GM23338 (cell line): ENCODE measurements around the gene PREP.
A peak's percentile ranks its signal among the peaks of the same experiment; 100 is the strongest.

Experiments used
- CREB1 ChIP-seq: fragments of 250-450 bp; sonication (Bioruptor Pico); IDR thresholded peaks from 2 replicates; pipeline ENCODE4 v1.5.0; 2020; ENCODE audit warnings: low read depth, mild to moderate bottlenecking, moderate library complexity
- EZH2 ChIP-seq: fragments of 200-600 bp; sonication (generic); IDR thresholded peaks from one replicate; pipeline ENCODE4 v1.8.0; 2017; ENCODE audit warnings: antibody characterized with exemption, mild to moderate bottlenecking, low read depth; ENCODE audit not compliant: unreplicated experiment
- EZH2phosphoT487 ChIP-seq: fragments of 200-600 bp; sonication (generic); IDR thresholded peaks from one replicate; pipeline ENCODE4 v1.8.1; 2018; ENCODE audit warnings: antibody characterized with exemption; ENCODE audit not compliant: unreplicated experiment
- JUNB ChIP-seq: IDR thresholded peaks from one replicate; pipeline ENCODE4 v1.6.1; 2016; ENCODE audit warnings: antibody characterized with exemption; ENCODE audit not compliant: unreplicated experiment
- NANOG ChIP-seq: IDR thresholded peaks from 2 replicates; pipeline ENCODE4 v1.6.1; 2016; ENCODE audit warnings: antibody characterized with exemption, borderline replicate concordance
- POLR2AphosphoS5 ChIP-seq: IDR thresholded peaks from 2 replicates; pipeline ENCODE4 v1.6.1; 2016; ENCODE audit warnings: antibody characterized with exemption, low read depth
- STAT1 ChIP-seq: IDR thresholded peaks from one replicate; pipeline ENCODE4 v1.6.1; 2016; ENCODE audit warnings: antibody characterized with exemption; ENCODE audit not compliant: unreplicated experiment
- ZNF114 ChIP-seq: fragments of 250-450 bp; sonication (Bioruptor Pico); IDR thresholded peaks from 2 replicates; pipeline ENCODE4 v1.5.0; 2020; ENCODE audit warnings: mild to moderate bottlenecking, moderate library complexity
- ZNF331 ChIP-seq: fragments of 250-450 bp; sonication (Bioruptor Pico); IDR thresholded peaks from 2 replicates; pipeline ENCODE4 v1.5.0; 2020; ENCODE audit warnings: low read depth, mild to moderate bottlenecking, moderate library complexity
- TF ChIP-seq, protein P1 (sequence below), 2 experiments: fragments of 200-600 bp in 1 of 2; sonication (generic) in 1 of 2; conservative IDR thresholded peaks; 2 replicates each; pipeline versions ENCODE4 v1.5.1 to v1.6.1; 2016 to 2017; ENCODE audit warnings: antibody characterized with exemption in 2 of 2, low read depth in 2 of 2, mild to moderate bottlenecking in 2 of 2, moderate library complexity in 1 of 2
- TF ChIP-seq, protein P2 (sequence below): IDR thresholded peaks from one replicate; pipeline ENCODE4 v1.6.1; 2018; ENCODE audit warnings: antibody characterized with exemption; ENCODE audit not compliant: unreplicated experiment
- TF ChIP-seq, protein P3 (sequence below): IDR thresholded peaks from 2 replicates; pipeline ENCODE4 v1.6.1; 2016; ENCODE audit warnings: antibody characterized with exemption

DNA sequence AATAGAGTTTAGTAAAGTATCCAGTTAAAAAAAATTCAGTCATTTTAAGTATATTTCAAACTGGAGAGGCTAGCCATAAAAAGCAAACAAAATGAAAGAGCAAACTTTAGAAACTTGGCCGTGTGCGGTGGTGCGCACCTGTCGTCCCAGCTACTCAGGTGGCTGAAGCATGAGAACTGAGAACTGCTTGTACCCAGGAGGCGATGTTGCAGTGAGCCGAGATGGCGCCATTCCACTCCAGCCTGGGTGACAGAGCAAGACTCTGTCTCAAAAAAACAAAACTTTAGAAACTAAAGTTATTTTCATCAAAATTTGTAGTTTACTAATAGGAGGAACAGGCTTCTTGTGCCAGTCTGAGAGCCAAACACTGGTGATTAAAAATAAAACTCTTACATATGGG lies 122.8 kb downstream of the PREP start:
- TF ChIP-seq ZNF114 (CRISPR knock-in tag) (no peak), EZH2phosphoT487 (no peak), EZH2 (no peak), POLR2AphosphoS5 (no peak), CREB1 (no peak), JUNB (no peak), ZNF331 (CRISPR knock-in tag) (no peak), NANOG (no peak), STAT1 (no peak)
- TF ChIP-seq, protein P1, sequence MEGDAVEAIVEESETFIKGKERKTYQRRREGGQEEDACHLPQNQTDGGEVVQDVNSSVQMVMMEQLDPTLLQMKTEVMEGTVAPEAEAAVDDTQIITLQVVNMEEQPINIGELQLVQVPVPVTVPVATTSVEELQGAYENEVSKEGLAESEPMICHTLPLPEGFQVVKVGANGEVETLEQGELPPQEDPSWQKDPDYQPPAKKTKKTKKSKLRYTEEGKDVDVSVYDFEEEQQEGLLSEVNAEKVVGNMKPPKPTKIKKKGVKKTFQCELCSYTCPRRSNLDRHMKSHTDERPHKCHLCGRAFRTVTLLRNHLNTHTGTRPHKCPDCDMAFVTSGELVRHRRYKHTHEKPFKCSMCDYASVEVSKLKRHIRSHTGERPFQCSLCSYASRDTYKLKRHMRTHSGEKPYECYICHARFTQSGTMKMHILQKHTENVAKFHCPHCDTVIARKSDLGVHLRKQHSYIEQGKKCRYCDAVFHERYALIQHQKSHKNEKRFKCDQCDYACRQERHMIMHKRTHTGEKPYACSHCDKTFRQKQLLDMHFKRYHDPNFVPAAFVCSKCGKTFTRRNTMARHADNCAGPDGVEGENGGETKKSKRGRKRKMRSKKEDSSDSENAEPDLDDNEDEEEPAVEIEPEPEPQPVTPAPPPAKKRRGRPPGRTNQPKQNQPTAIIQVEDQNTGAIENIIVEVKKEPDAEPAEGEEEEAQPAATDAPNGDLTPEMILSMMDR (conservative IDR thresholded peaks at IDR 0.05; ENCODE audit: low read depth in 2 of 2), result 0 out of 4 replicates have a peak, but pooled peaks of 1 of the 2 experiments have one; percentile 3
- TF ChIP-seq, protein P2, sequence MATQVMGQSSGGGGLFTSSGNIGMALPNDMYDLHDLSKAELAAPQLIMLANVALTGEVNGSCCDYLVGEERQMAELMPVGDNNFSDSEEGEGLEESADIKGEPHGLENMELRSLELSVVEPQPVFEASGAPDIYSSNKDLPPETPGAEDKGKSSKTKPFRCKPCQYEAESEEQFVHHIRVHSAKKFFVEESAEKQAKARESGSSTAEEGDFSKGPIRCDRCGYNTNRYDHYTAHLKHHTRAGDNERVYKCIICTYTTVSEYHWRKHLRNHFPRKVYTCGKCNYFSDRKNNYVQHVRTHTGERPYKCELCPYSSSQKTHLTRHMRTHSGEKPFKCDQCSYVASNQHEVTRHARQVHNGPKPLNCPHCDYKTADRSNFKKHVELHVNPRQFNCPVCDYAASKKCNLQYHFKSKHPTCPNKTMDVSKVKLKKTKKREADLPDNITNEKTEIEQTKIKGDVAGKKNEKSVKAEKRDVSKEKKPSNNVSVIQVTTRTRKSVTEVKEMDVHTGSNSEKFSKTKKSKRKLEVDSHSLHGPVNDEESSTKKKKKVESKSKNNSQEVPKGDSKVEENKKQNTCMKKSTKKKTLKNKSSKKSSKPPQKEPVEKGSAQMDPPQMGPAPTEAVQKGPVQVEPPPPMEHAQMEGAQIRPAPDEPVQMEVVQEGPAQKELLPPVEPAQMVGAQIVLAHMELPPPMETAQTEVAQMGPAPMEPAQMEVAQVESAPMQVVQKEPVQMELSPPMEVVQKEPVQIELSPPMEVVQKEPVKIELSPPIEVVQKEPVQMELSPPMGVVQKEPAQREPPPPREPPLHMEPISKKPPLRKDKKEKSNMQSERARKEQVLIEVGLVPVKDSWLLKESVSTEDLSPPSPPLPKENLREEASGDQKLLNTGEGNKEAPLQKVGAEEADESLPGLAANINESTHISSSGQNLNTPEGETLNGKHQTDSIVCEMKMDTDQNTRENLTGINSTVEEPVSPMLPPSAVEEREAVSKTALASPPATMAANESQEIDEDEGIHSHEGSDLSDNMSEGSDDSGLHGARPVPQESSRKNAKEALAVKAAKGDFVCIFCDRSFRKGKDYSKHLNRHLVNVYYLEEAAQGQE, result no peak
- TF ChIP-seq, protein P3, sequence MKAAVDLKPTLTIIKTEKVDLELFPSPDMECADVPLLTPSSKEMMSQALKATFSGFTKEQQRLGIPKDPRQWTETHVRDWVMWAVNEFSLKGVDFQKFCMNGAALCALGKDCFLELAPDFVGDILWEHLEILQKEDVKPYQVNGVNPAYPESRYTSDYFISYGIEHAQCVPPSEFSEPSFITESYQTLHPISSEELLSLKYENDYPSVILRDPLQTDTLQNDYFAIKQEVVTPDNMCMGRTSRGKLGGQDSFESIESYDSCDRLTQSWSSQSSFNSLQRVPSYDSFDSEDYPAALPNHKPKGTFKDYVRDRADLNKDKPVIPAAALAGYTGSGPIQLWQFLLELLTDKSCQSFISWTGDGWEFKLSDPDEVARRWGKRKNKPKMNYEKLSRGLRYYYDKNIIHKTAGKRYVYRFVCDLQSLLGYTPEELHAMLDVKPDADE, result no peak
